ENCODE data around the gene UQCC2.
A peak's percentile ranks its signal among the peaks of the same experiment; 100 is the strongest.

The UQCC2 gene

DNA sequence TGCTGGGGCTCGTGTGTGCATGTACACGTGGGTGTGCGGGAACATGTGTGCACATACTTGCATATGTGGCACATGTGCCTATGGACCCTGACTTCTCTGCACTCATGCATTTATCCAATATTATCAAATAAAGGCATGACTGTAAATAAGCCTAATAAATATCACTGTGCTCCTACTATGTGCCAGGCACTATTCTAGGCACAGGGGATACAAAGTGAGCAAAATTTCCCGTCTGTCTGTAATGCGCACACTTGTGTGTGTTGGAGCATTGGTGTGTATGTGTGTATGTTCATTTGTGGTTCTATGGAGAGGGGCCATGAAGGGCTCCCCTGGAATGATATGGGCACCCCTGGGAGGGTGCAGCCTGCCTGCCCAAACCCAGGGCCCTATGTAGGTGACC is 48.5 kb downstream of the UQCC2 start:
- no peak for ATAC-seq (replicated peaks)
- no peak for DNase-seq
- no peaks in the 10 kb centered on the region for H3K27me3 Mint-ChIP-seq
- H3K9me3 Mint-ChIP-seq, result no peaks in the 10 kb centered on the region
- H3K27ac Mint-ChIP-seq, result no peak overlapping the region
- H3K4me3 Mint-ChIP-seq, result no peak overlapping the region
- peaks cover 35% of the 10 kb centered on the region for H3K36me3 Mint-ChIP-seq (ENCODE audit: insufficient read depth)
- peaks cover 0 to 8% of the 10 kb centered on the region in 2 donors for H3K4me1 Mint-ChIP-seq (ENCODE audit: low read depth in 2 of 2)

DNA sequence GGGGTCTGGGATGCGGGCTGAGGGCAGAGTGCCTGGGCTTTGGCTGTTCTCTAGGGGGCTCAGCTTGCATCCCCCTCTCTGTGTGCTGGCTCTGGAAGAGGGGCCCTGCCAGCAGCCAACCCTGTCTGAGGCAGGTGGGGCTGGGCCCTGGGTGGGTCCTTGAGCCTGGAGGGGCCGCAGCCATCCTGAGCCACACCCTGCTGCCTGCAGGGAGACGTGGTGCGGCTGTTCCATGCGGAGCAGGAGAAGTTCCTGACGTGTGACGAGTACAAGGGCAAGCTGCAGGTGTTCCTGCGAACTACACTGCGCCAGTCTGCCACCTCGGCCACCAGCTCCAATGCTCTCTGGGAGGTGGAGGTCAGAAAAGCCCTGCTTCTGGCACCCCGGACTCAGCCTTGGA is 49.2 kb downstream of the UQCC2 start:
- no peak for ATAC-seq (replicated peaks)
- DNase-seq, result no peak
- Mint-ChIP-seq H3K27ac (peak overlapping the region in 1 of 2 donors; percentile 82), H3K27me3 (no peaks in the 10 kb centered on the region), H3K36me3 (ENCODE audit: insufficient read depth) (peaks cover 33% of the 10 kb centered on the region), H3K9me3 (no peaks in the 10 kb centered on the region), H3K4me3 (no peak overlapping the region), H3K4me1 (ENCODE audit: low read depth in 2 of 2) (peaks cover 0 to 7% of the 10 kb centered on the region in 2 donors)

DNA sequence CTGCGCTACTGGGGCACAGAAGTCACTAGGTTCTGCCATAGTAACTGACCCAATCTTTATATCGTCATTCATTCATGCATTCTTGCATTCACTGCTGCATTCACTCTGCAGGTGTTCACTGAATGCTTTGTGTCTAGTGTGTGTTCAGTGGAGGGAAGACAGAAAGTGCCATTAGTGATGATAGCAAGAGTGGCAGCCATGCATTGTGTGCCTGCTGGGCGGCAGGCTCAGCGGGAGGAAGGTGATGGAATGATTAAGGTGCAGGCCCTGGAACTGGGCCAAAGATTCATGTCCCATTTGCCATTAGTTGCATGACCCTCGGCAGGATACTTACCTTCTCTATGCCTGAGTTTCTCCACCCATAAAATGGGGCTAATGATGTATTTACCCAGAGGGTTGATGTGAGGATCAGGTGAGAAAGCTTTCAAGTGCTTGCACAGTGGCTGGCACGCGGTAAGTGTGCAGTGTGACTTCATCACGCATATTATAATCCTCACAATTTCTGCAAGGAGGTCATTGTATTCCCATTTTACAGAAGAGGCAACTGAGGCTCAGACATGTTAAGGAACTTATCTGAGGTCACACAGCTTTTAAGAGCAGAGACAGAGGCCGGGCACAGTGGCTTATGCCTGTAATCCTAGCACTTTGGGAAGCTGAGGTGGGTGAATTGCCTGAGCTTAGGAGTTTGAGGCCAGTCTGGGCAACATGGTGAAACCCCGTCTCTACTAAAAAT is 50.2 kb downstream of the UQCC2 start:
- DNase-seq (no peak), ATAC-seq (replicated peaks) (no peak)
- peaks cover 38% of the 10 kb centered on the region for H3K36me3 Mint-ChIP-seq (ENCODE audit: insufficient read depth)
- peaks cover 0 to 7% of the 10 kb centered on the region in 2 donors for H3K4me1 Mint-ChIP-seq (ENCODE audit: low read depth in 2 of 2)
- H3K4me3 Mint-ChIP-seq, result no peak overlapping the region
- H3K9me3 Mint-ChIP-seq, result no peaks in the 10 kb centered on the region
- H3K27me3 Mint-ChIP-seq, result no peaks in the 10 kb centered on the region
- H3K27ac Mint-ChIP-seq, result peak overlapping the region in 1 of 2 donors; percentile 69

DNA sequence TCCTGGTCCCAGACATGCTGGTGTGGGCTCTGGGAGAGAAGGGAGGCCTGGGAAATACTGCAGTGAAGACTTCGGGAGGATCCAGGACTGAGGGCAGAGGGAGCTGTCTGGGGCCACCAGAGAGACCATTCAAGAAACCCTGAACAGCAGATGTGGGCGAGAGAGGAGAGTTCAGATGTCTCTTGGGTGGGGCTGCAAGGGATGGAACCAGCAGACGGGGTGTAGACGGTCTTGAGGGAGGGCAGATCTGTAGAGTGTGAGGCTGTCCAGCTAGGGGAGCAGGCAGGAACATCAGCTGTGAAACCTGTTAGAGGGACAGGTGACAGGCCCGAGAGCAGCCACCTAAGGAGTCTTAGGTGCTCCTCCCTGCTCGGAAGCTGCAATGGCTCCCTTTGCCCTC is 51.5 kb downstream of the UQCC2 start:
- peaks cover under 1 to 7% of the 10 kb centered on the region in 2 donors for H3K4me1 Mint-ChIP-seq (ENCODE audit: low read depth in 2 of 2)
- ATAC-seq (replicated peaks) (no peak), DNase-seq (no peak)
- H3K36me3 Mint-ChIP-seq (ENCODE audit: insufficient read depth), result peaks cover 34% of the 10 kb centered on the region
- no peak overlapping the region for H3K4me3 Mint-ChIP-seq
- H3K27me3 Mint-ChIP-seq, result no peaks in the 10 kb centered on the region
- H3K27ac Mint-ChIP-seq, result peak overlapping the region in 1 of 2 donors; percentile 41
- no peaks in the 10 kb centered on the region for H3K9me3 Mint-ChIP-seq

DNA sequence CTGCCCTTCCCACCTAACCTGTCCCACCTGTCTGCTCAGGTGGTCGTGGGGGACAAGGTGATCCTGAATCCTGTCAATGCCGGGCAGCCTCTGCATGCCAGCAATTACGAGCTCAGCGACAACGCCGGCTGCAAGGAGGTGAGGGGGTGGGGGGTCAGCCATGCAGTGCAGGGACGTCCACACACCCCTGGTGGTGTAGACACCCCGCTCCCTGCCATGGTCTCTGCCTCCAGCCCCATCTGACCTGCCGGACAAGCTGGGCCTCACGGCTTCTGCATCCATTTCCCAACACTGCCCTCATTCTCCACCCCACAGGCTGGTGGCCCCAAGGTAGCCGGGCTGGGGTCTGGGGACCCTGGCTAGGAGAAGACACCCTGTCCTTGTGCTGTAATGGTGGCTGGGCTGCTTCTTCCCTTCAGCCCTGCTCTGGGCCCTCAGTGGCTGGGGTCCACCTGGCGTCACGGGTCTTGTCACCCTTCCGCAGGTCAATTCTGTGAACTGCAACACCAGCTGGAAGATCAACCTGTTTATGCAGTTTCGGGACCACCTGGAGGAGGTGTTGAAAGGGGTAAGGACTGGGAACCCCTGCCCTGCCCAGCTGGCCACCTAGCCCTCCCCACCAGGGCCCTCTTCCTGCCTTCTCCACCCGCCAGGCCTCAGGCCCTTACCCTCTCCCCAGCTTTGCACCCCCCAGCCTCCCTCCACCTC is 52.4 kb downstream of the UQCC2 start:
- peaks cover 34% of the 10 kb centered on the region for H3K36me3 Mint-ChIP-seq (ENCODE audit: insufficient read depth)
- no peaks in the 10 kb centered on the region for H3K9me3 Mint-ChIP-seq
- H3K4me3 Mint-ChIP-seq, result no peak overlapping the region
- ATAC-seq (replicated peaks) (no peak), DNase-seq (no peak)
- H3K27me3 Mint-ChIP-seq, result no peaks in the 10 kb centered on the region
- peak overlapping the region in 1 of 2 donors; percentile 41 for H3K27ac Mint-ChIP-seq
- peaks cover 6 to 7% of the 10 kb centered on the region in 2 donors for H3K4me1 Mint-ChIP-seq (ENCODE audit: low read depth in 2 of 2)

DNA sequence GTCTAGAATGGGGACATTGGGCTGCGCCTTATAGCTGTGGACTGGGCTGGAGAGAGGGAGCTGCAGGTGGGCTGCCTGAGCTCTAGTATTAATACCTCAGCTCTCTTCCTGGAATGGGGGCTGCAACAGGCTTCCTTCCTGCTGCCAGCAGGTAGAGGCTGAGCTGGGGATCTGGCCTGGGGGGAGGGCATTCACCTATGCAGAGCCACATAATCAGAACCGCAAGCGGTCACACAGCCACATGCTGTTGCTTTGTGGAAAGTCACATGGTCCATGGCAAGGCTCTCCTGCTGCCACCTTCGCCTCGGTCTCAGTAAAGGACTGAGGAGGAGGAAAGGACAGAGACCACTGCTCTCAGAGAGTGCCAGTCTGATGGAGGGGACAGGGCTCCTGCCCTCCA is 54.7 kb downstream of the UQCC2 start:
- Mint-ChIP-seq H3K27ac (peak overlapping the region in 1 of 2 donors; percentile 75), H3K4me1 (ENCODE audit: low read depth in 2 of 2) (peaks cover 0 to 9% of the 10 kb centered on the region in 2 donors), H3K4me3 (no peak overlapping the region), H3K36me3 (ENCODE audit: insufficient read depth) (peaks cover 39% of the 10 kb centered on the region), H3K27me3 (no peaks in the 10 kb centered on the region), H3K9me3 (no peaks in the 10 kb centered on the region)
- ATAC-seq (replicated peaks) (no peak), DNase-seq (no peak)

DNA sequence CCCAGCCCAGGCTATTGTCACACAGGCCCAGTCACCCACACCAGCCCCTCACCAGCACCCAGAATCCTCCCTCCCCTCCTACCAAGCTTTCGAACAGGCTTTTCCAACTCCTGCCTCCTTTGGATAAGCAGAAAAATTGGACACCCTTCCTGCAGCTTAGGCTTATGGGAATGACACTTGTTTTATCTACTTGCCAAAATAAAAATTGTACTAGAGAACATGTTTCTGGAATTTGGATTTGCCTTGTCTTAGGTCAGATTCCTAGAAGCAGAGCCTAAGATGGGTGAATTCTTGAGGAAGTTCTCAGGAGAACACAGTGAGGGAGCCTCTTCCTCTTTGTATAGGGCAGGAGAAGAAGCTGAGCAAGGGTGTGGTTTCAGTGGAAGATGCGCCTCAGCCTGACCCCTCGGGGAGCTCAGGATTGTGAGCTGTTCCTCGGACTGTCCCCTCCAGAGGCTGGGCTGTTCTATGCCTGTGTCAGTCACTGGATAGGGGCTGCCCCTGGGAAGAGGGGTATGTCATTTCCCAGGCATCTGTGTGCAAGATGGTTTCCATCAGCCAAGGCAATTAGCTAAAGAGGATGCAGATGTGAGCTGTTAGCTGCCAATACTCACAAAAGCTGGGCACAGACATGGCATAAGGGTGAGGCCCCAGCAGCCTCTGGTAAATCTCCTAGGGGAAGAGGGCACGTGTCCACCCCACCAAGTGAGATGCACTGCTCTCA is 56.5 kb downstream of the UQCC2 start:
- Mint-ChIP-seq H3K4me1 (ENCODE audit: low read depth in 2 of 2) (peaks cover 2 to 20% of the 10 kb centered on the region in 2 donors), H3K27ac (peak overlapping the region in 1 of 2 donors; percentile 80), H3K27me3 (no peaks in the 10 kb centered on the region), H3K36me3 (ENCODE audit: insufficient read depth) (peaks cover 35% of the 10 kb centered on the region), H3K4me3 (no peak overlapping the region), H3K9me3 (no peaks in the 10 kb centered on the region)
- ATAC-seq (replicated peaks), result no peak
- DNase-seq, result no peak

DNA sequence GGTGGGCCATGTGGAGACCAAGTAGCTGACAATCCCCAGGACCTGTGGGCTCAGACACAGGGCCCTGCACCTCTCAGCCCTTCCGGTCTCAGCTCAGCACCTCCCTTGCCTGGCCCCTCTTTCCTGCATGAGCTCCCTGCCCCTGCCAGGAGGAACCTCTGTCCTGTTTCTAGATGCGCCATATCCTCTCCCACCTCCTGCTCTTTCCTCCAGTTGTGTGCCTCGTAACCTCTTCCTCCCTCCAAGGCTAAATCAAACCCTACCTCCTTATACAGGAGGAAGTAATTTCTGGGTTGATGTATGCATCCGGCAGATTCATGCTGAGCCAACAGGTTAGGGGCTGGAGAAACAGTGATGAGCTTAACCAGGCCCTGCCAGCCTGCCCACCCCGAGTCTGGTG is 59.5 kb downstream of the UQCC2 start:
- ATAC-seq (replicated peaks) (no peak), DNase-seq (no peak)
- no peaks in the 10 kb centered on the region for H3K27me3 Mint-ChIP-seq
- H3K9me3 Mint-ChIP-seq, result no peaks in the 10 kb centered on the region
- peaks cover 7 to 30% of the 10 kb centered on the region in 2 donors for H3K4me1 Mint-ChIP-seq (ENCODE audit: low read depth in 2 of 2)
- H3K27ac Mint-ChIP-seq, result peak overlapping the region in 1 of 2 donors; percentile 57
- peaks cover 42% of the 10 kb centered on the region for H3K36me3 Mint-ChIP-seq (ENCODE audit: insufficient read depth)
- H3K4me3 Mint-ChIP-seq, result no peak overlapping the region

DNA sequence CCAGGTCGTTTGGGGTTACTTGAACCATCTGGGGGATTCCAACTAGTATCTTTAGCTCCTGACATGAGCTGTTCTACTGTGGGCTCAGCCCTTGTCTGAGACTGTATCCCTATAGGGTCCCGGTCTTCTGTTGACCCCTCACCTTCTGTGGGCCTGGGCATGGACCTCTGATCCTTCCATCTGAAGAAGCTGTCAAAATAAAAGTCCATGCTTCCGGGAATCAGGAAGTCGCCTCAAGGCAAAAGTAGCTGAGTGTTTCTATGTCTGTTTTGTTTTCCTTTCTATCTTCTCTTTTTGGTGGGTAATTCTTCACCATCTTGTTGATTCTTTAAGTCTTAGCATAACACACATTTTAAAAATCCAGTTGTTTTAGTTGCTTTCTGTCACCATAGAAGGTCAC is 60.1 kb downstream of the UQCC2 start:
- Mint-ChIP-seq H3K36me3 (ENCODE audit: insufficient read depth) (peaks cover 44% of the 10 kb centered on the region), H3K9me3 (no peaks in the 10 kb centered on the region), H3K27me3 (no peaks in the 10 kb centered on the region), H3K4me1 (ENCODE audit: low read depth in 2 of 2) (peaks cover 9 to 33% of the 10 kb centered on the region in 2 donors), H3K27ac (peak overlapping the region in 1 of 2 donors; percentile 57), H3K4me3 (no peak overlapping the region)
- no peak for ATAC-seq (replicated peaks)
- DNase-seq, result no peak
